Skeletal muscle tissue (tissue), 4 donors: Measurements from ENCODE around the gene TMEM185B. TPM values are rescaled to one million over a fixed set of nuclear protein-coding genes. Genes with fewer than 3 reads are reported as not detected.

ENCODE experiments used
- H3K27ac ChIP-seq: one replicate; pipeline ENCODE4 v1.7.0; 2013; ENCODE audit warnings: mild to moderate bottlenecking, low read depth, low read length, inconsistent platforms
- H3K27me3 ChIP-seq, 3 donors: one replicate each; pipeline ENCODE4 v1.7.0; 2013; ENCODE audit warnings: low read length in 3 of 3; ENCODE audit not compliant: control insufficient read depth in 3 of 3, insufficient read depth in 3 of 3
- H3K36me3 ChIP-seq, 3 donors: one replicate each; pipeline ENCODE4 v1.7.0; 2013; ENCODE audit warnings: low read length in 3 of 3; ENCODE audit not compliant: control insufficient read depth in 3 of 3, insufficient read depth in 3 of 3
- H3K4me1 ChIP-seq, 3 donors: one replicate each; pipeline ENCODE4 v1.7.0; 2013; ENCODE audit warnings: low read length in 3 of 3, mild to moderate bottlenecking in 3 of 3; ENCODE audit not compliant: control insufficient read depth in 3 of 3, insufficient read depth in 3 of 3
- H3K4me3 ChIP-seq, 3 donors: one replicate each; pipeline ENCODE4 v1.7.0; 2013; ENCODE audit warnings: low read length in 3 of 3
- H3K9ac ChIP-seq, 3 donors: one replicate each; pipeline ENCODE4 v1.7.0; 2013; ENCODE audit warnings: low read length in 3 of 3, mild to moderate bottlenecking in 3 of 3, moderate library complexity in 2 of 3, low read depth in 1 of 3
- H3K9me3 ChIP-seq, 3 donors: one replicate each; pipeline ENCODE4 v1.7.0; 2013; ENCODE audit warnings: low read length in 3 of 3; ENCODE audit not compliant: control insufficient read depth in 3 of 3
- total RNA-seq: library from RNA; depleted of rRNA; stranded (reverse); fragments of >200 nt; gene quantifications from one replicate; pipeline ENCODE4 v1.2.3, GENCODE V29; 2014
- donor health status: Osteomylitis.

TMEM185B gene
- 16.7 TPM for total RNA-seq

- Histone ChIP-seq H3K9ac (peak within 1 kb of the TSS; percentile 74 to 86 (median 81)), H3K27me3 (no peaks in the 10 kb centered on the region), H3K4me3 (peak within 1 kb of the TSS; percentile 74 to 81 (median 80)), H3K27ac (peak within 1 kb of the TSS; percentile 95), H3K9me3 (peaks cover 0 to 5% (median 0%) of the 10 kb centered on the region in 3 donors), H3K36me3 (peaks cover 6 to 17% (median 9%) of the 10 kb centered on the region in 3 donors), H3K4me1 (peaks cover 19 to 45% (median 19%) of the 10 kb centered on the region in 3 donors)
Measured at GRCh38 chr2:120223034-120223912, at the start of gene TMEM185B. TMEM185B (minus strand) TSS chr2:120223400; CDS start chr2:120222976, 424 bp downstream.

- H3K36me3 ChIP-seq = no peaks in the 10 kb centered on the region
- no peak overlapping the region for H3K27ac ChIP-seq
Measured at GRCh38 chr2:120271711-120272379, 48.6 kb upstream of the TMEM185B start.

DNA sequence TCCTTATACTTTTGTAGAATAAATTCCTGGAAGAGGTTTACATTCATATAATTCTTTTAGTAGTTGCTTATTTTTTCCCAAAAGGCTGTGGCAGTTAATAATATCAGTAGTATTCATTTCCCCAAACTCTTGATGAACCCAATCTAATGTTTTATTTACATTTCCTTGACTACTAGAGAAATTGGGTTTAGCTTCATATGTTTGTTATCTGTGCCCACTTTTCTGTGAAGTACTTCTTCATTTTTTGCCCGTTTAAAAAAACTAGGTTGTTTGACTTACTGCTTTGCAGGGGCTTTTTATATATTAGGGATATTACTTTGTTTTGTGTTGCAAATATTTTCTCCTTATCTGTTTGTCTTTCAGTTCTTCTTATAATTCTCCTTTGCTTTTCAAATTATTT is 46.6 kb upstream of the TMEM185B start:
- no peak overlapping the region for H3K4me3 ChIP-seq
- H3K9me3 ChIP-seq = no peaks in the 10 kb centered on the region
- H3K4me1 ChIP-seq = no peaks in the 10 kb centered on the region
- H3K27me3 ChIP-seq = no peaks in the 10 kb centered on the region
- no peaks in the 10 kb centered on the region for H3K36me3 ChIP-seq
- H3K27ac ChIP-seq = no peak overlapping the region
- no peak overlapping the region for H3K9ac ChIP-seq

More at GRCh38 chr2:120271711-120272379, 48.6 kb upstream of the TMEM185B start:
- H3K9me3 ChIP-seq = no peaks in the 10 kb centered on the region
- no peak overlapping the region for H3K4me3 ChIP-seq
- no peak overlapping the region for H3K9ac ChIP-seq
- no peaks in the 10 kb centered on the region for H3K4me1 ChIP-seq
- H3K27me3 ChIP-seq = no peaks in the 10 kb centered on the region

GRCh38 chr2:120269076-120269744 is 46.0 kb upstream of the TMEM185B start:
- H3K4me3 ChIP-seq = no peak overlapping the region
- no peaks in the 10 kb centered on the region for H3K9me3 ChIP-seq
- no peak overlapping the region for H3K27ac ChIP-seq
- no peaks in the 10 kb centered on the region for H3K27me3 ChIP-seq
- no peaks in the 10 kb centered on the region for H3K4me1 ChIP-seq
- H3K36me3 ChIP-seq = no peaks in the 10 kb centered on the region
- H3K9ac ChIP-seq = no peak overlapping the region

DNA sequence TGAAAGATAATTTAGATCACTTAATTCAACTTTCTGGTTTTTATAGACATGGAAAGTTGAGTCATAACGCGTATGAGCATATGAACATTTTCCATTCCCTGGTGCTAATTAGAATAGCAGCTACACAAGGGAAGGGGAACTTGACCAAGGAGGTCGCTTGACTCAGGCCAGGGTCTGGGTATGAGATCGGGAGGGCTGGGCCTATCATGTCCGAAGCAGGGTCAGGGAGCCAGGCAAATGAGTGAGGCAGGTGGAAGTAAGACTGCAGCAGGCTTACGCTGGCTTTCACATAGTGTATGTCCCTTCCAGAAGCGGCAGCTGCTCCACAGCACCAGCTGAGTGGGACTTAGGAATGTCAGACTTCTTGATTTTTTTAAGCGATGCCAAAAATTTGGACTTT is 44.1 kb upstream of the TMEM185B start:
- no peak overlapping the region for H3K27ac ChIP-seq
- H3K4me1 ChIP-seq = peaks cover 0 to 2% (median 2%) of the 10 kb centered on the region in 3 donors
- no peaks in the 10 kb centered on the region for H3K27me3 ChIP-seq

DNA sequence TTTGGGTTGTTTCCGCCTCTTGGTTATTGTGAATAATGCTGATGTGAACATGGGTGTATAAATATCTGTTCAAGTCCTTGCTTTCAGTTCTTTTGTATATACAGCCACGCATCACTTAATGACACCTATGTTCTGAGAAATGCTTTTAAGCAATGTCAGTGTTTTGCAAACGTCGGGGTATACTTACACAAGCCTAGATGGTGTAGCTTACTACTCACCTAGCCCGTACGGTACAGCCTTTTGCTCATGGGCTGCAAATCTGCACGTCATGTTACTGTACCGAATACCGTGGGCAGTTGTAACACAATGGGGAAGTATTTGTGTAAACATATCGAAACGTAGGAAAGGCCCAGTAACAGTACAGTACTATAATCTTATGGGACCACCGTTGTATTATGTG is 41.8 kb upstream of the TMEM185B start:
- Histone ChIP-seq H3K27me3 (no peaks in the 10 kb centered on the region), H3K36me3 (no peaks in the 10 kb centered on the region), H3K27ac (no peak overlapping the region), H3K9me3 (no peaks in the 10 kb centered on the region), H3K9ac (no peak overlapping the region), H3K4me3 (no peak overlapping the region), H3K4me1 (peaks cover 4 to 9% (median 7%) of the 10 kb centered on the region in 3 donors)

More for the DNA sequence above, 44.1 kb upstream of the TMEM185B start:
- Histone ChIP-seq H3K36me3 (no peaks in the 10 kb centered on the region), H3K9me3 (no peaks in the 10 kb centered on the region), H3K4me3 (no peak overlapping the region), H3K9ac (no peak overlapping the region)

DNA sequence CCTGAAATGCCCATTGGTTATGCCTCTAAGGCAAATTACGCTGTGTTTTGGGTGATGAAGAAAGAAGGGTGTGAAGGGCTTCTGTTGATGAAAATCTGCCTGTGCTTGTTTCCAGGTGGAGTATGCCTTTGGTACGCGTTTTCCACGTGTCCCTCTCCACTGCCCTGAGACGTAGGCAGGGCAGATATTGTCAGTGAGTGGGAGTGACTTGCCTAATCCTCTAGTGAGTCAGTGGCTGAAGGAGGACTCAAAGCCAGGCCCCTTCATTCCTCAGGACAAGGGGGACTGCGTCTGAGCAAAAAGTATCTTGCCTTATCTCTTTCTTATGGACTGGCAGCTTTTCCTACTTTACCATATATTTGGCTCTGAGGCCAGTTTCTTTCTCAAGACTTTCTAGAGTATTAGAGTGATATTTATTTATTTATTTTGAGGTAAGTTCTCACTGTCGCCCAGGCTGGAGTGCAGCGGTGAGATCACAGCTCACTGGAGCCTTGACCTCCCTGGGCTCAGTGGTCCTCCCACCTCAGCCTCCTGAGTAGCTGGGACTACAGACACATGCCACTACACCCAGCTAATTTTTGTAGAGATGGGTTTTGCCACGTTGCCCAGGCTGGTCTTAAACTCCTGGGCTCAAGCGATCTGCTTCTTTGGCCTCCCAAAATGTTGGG is 39.7 kb upstream of the TMEM185B start:
- H3K27ac ChIP-seq = no peak overlapping the region
- H3K9me3 ChIP-seq = no peaks in the 10 kb centered on the region
- H3K36me3 ChIP-seq = peaks cover 0 to 3% (median 0%) of the 10 kb centered on the region in 3 donors
- no peak overlapping the region for H3K9ac ChIP-seq
- no peak overlapping the region for H3K4me3 ChIP-seq
- H3K27me3 ChIP-seq = no peaks in the 10 kb centered on the region
- H3K4me1 ChIP-seq = peaks cover 8 to 12% (median 9%) of the 10 kb centered on the region in 3 donors

DNA sequence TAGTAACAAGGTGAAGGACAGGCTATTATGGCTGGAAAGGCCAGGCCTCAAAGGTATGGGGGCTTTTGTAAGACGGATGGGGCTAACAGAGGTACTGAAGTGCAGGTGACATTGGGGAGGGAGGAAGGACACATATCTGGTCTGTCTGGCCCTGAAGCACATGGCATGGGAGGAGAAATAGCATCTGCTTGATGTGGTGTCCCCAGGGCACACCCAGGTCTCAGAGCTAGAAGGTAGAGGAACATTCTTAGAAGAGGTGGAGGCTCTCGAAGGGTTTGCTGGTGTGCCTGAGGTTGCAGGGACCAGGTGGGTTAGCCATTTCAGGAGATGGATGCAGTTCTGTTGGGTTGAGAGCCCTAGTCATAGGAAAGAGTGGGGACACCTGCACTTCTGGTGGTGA is 39.0 kb upstream of the TMEM185B start:
- Histone ChIP-seq H3K4me3 (no peak overlapping the region), H3K9me3 (no peaks in the 10 kb centered on the region), H3K36me3 (peaks cover 0 to 3% (median 0%) of the 10 kb centered on the region in 3 donors), H3K9ac (no peak overlapping the region), H3K27me3 (no peaks in the 10 kb centered on the region), H3K27ac (no peak overlapping the region), H3K4me1 (peaks cover 12% of the 10 kb centered on the region in 3 donors)

GRCh38 chr2:120261387-120262006 is 38.3 kb upstream of the TMEM185B start:
- H3K9me3 ChIP-seq = no peaks in the 10 kb centered on the region
- peaks cover 12 to 14% (median 13%) of the 10 kb centered on the region in 3 donors for H3K4me1 ChIP-seq
- H3K9ac ChIP-seq = no peak overlapping the region
- no peak overlapping the region for H3K4me3 ChIP-seq
- H3K27me3 ChIP-seq = no peaks in the 10 kb centered on the region
- peaks cover 0 to 3% (median 0%) of the 10 kb centered on the region in 3 donors for H3K36me3 ChIP-seq
- H3K27ac ChIP-seq = no peak overlapping the region
